Measurements from ENCODE around the gene TMEM263.

GRCh38 chr12:106947461-106947860 is 8.2 kb upstream of the TMEM263 start:
- TF ChIP-seq SIN3A (IDR thresholded peaks at IDR 0.05; ENCODE audit: low read depth) = no peak
- TF ChIP-seq SP1 (IDR thresholded peaks at IDR 0.05; ENCODE audit: low read depth) = no peak
- TF ChIP-seq CTCF (IDR thresholded peaks at IDR 0.05 in 2 of 3, conservative IDR thresholded peaks at IDR 0.05 in 1 of 3; ENCODE audit: borderline replicate concordance in 1 of 3, insufficient read depth in 1 of 3, low read depth in 2 of 3, low read length in 2 of 3) = no peak
